ENCODE measurements around the gene CCR5AS.
A peak's percentile ranks its signal among the peaks of the same experiment; 100 is the strongest.
"Not testable (repeated sequence)": the region's sequence is repeated elsewhere in the genome, so short reads cannot be mapped to it uniquely, and the experiment has no call there.

The CCR5AS gene

GRCh38 chr3:46429250-46429649 is 22.4 kb upstream of the CCR5AS start:
- DNase-seq (ENCODE audit: low spot score): no peak

GRCh38 chr3:46427916-46428833 is 21.3 kb upstream of the CCR5AS start:
- no peak for DNase-seq (ENCODE audit: low spot score)

- DNase-seq (ENCODE audit: low spot score): not testable (repeated sequence)
Measured at GRCh38 chr3:46427404-46427803, 20.5 kb upstream of the CCR5AS start.

DNA sequence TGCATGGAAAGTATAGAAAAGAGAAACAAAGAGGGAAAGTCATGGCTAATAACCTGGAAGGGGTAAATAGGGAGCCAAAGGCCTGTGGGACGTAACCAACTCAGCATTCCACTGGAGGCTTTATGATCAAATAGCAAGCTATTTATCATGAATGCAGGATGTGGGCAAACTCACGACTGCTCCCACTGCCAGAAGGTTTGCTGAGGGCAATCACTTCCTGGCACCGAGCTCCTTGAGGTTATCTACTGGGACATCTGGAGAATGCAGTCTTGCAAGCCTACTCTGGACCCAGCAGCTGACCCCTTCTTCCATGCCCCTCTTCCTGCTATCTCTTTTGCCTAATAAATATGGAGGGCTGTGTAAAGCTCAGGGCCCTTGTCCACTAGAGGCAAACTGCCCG is 19.6 kb upstream of the CCR5AS start:
- DNase-seq (ENCODE audit: low spot score): peak; percentile 80

- DNase-seq (ENCODE audit: low spot score): peak; percentile 51
Measured at GRCh38 chr3:46423588-46423987, 16.7 kb upstream of the CCR5AS start.

GRCh38 chr3:46422617-46423016 is 15.8 kb upstream of the CCR5AS start:
- peak; percentile 96 for DNase-seq (ENCODE audit: low spot score)

DNA sequence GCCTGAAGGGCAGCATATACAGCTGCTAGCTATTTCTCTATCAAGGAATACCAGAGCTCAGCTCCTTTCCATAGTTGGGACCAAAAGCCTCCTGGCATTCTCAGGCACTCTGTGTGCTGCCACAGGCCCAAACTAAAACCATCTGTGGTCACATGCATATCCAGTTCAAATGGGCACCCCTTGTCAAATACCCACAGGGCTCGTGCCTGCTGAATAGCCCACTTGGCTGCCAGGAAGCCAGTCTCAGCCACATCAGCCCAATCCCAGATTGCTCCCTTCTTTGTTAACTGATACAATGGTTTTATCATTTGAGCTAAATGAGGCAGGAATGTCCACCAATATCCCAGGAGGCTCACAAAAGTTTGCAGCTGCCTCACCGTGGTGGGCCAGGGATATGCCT is 14.1 kb upstream of the CCR5AS start:
- no peak for DNase-seq (ENCODE audit: low spot score)

DNA sequence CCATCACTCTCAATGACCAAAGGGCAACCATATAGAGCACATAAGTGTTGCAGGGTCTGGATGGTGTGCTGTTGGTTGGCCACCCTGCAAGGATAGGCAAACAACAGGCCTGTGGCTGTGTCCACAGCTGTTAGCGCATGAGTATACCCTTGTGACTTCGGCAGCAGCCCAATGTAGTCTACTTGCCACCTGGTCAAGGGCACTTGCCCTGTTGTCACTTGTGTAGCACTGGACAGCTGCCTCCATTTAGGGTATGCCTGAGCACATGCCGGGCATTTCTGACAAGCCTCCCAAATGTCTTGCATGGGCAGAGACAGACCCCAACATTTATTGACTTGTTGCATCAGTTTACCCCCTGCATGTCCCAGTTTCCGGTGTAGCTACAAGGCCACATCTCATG is 12.9 kb upstream of the CCR5AS start:
- DNase-seq (ENCODE audit: low spot score): no peak

- DNase-seq (ENCODE audit: low spot score): no peak
Measured at GRCh38 chr3:46417841-46418611, 11.2 kb upstream of the CCR5AS start.

DNA sequence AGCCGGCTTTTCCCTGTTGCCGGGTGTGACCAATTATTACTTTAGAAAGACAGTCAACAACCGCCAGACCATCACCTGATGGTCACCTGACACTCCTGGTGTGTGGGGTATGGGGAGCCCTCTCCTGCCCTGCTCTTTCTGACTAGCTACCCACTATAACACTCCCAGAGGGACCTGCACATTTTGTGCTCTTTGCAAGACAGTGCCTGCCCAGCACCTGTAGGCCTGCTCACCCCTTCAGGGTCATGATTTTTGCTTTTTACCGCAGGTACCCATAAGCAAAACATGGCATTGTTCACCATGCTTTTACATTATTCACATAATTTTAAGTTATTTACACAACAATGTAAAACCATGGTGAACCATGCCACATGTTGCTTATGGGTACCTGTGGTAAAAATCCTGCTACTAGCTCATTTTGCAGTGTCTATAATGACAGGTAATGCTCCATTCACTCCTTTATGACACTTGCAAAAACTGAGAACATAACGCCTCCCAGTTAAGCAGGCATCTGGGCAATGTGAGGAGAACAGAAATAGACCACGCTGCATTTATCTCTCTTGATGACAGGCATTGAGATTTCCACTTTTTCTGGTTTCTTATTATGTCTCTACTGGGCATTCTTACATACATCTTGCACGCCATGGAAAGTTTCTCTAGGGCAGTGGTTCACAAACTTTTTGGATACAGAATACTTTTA is 10.1 kb upstream of the CCR5AS start:
- DNase-seq (ENCODE audit: low spot score): no peak

DNA sequence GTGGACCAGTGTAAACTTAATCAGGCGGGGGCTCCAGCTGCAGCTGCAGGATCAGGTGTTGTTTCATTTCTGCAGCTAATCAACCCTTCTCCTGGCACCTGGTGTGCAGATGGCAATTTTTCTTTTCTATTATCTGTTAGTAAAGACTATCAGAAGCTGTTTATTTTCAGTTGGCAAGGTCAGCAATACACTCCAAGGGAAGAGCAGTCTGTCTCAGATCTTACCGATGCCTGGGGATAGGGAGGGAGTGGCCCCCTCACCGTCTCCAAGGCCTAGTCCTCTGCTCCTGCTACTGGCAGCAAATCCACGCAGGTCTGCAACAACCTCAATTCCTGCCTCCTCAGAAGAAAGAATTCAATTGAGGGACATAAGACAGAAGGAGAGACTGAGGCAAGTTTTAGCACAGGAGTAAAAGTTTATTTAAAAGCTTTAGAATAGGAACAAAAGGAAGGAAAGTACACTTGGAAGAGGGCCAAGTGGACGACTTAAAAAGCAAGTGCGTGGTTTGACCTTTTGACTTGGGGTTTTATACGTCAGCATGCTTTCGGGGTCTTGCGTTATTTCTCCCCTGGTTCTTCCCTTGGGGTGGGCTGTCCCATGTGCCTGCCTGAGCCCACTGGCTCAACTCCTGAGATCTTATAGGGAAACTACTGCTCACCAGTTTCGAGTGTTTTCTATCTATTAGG is 9.4 kb upstream of the CCR5AS start:
- no peak for DNase-seq (ENCODE audit: low spot score)

- DNase-seq (ENCODE audit: low spot score): no peak
Measured at GRCh38 chr3:46414739-46415138, 7.9 kb upstream of the CCR5AS start.

GRCh38 chr3:46413951-46414350 is 7.1 kb upstream of the CCR5AS start:
- DNase-seq (ENCODE audit: low spot score): no peak

DNA sequence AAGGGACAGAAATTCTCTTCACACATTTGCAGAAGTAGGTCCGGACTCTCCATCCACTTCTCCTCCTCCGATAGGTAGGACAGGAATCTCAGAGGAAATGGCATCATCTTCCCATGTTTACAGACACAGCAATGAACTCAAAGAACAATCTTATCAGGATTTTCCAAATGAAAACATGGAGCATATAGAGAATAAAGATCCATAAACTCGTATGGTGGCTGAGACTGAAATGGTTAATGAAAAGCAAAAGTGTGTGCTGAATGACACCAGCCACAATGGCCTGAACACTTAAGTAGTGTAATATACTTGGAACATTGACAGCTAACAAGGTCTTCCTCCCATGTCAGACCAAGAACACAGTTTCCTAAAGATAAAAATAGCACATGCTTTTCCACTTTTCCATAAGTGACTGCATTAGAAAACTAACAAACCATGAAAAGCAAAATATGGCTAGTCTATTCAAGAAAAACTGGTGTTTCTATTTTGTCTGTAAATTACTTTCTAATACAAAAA is 6.0 kb upstream of the CCR5AS start:
- DNase-seq (ENCODE audit: low spot score): no peak

- DNase-seq (ENCODE audit: low spot score): no peak
Measured at GRCh38 chr3:46411271-46411670, 4.4 kb upstream of the CCR5AS start.

DNA sequence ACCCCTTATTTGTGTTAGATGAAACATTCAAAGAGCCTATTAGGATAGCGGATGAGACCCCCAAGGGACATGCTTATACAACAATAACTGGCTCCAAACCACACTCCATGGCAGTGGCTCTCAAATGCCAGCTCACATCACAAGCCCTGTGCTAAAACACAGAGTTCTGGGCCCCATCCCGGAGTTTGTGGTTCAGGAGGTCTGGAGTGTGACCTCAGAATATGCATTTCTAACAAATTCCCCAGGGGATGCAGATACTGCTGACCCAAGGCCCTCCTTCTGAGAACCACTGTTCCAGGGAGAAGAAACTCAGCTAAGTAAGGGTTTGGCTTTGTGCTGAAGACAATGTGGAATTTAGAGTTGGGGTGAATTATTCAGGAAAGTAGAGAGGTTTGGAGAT is 3.8 kb upstream of the CCR5AS start:
- DNase-seq (ENCODE audit: low spot score): no peak

DNA sequence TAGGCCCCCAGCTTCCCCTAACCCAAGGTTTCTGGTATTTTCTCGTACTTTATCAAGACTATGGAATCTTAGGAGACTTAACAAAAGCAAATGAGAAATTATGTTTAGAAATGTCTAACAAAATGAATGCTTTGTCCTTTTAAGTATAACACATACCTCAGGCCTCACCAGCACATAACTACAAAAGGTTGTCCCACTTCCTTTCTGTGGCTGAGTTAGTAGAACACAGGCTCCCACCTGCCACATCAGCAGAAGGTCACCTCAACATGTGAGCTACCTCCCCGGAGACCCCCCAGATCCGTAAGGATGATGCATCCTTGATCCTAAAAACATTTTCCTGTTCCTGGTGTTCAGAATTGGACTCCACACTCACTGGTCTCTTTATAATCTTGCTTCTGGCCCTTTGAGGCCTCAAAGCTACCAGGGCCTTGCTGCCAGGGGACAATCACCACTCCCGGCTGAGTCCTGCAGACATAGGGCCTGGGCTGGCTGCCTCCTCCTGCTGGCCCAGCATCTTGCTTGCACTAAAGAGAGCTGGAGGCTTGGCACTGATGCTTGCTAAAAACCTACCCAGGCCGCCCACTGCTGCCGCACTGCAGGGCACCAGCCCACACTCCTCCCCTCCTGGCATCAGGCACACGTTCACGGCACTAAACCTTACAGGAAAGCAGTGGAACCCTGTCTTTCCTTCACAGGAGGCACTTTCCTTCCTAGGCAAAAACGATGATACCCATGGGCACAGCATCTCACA is 3.0 kb upstream of the CCR5AS start:
- no peak for DNase-seq (ENCODE audit: low spot score)

GRCh38 chr3:46408853-46409252 is 2.0 kb upstream of the CCR5AS start:
- no peak for DNase-seq (ENCODE audit: low spot score)

DNA sequence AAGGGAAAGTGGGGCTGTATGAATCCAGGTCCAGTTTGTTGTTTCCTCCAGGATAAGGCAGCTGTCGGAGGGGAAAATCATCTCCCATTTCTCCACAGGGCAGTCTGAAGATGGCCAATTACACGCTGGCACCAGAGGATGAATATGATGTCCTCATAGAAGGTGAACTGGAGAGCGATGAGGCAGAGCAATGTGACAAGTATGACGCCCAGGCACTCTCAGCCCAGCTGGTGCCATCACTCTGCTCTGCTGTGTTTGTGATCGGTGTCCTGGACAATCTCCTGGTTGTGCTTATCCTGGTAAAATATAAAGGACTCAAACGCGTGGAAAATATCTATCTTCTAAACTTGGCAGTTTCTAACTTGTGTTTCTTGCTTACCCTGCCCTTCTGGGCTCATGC is 1.1 kb upstream of the CCR5AS start:
- no peak for DNase-seq (ENCODE audit: low spot score)

DNA sequence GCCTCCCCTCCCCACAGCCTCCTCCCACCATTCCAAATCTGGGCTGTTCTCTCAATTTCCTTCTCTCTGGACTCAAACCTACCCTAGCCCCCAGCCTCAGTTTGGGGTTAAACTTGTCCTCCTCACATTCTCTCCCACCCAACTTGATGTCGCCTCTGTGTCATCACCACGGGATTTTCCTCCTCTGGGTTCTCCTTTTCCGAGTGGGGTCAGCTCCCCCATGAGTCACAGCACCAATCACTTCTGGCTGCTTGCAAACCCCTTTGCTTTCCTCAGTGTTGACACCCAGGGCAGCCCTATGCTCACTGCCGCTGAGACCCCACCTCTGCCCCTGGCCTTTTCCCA is 451 bp downstream of the CCR5AS start:
- no peak for DNase-seq (ENCODE audit: low spot score)
